NCI-H524 (cell line): Measurements from ENCODE around the gene PRICKLE3.
A peak's percentile ranks its signal among the peaks of the same experiment; 100 is the strongest.
"Not testable (repeated sequence)": the region's sequence is repeated elsewhere in the genome, so short reads cannot be mapped to it uniquely, and the experiment has no call there.

Experiments used
- DNase-seq, 2 experiments: peaks; one replicate each; lab custom pipeline; 2025; lab: John Stamatoyannopoulos, UW

PRICKLE3 gene

DNA sequence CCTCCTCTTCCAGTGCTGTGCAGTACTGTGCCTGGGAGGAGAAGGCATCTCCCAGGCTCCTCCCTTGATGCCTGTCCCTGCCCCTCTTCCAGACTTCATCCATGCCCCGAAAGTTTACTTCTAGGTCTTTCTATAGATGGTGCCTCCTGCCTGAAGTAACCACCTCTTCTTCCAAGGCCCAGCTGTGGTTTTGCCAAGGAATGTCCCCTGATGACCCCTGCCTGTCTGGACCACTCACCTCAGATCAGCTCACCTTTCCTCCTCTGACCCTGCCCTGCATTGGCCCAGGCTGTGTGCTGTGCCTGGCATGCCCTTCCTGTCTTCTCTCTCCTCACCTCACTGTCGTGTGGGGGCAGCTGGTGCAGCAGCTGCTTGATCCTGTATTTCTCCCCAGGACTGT, 6.8 kb downstream of the PRICKLE3 start:
- peak in 1 of 2 experiments; percentile 16 for DNase-seq

DNA sequence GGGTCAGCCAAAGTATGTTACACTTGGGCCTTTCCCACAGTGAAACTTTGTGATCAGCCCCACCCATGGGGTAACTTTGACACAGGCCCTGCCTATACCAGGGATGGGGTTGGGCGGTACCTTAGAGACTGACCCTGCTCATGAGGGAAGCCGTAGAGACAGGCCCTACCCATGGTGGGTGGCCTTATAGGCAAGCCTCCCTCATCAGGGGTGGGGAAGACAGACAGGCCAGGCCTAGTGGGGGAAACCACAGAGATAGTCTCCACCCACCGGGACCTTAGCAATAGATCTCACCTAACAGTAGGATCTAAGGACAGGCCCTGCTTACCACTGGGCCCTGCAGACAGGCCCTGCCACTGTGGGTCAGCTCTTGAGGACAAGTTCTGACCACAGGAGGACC, 7.6 kb downstream of the PRICKLE3 start:
- no peak for DNase-seq

DNA sequence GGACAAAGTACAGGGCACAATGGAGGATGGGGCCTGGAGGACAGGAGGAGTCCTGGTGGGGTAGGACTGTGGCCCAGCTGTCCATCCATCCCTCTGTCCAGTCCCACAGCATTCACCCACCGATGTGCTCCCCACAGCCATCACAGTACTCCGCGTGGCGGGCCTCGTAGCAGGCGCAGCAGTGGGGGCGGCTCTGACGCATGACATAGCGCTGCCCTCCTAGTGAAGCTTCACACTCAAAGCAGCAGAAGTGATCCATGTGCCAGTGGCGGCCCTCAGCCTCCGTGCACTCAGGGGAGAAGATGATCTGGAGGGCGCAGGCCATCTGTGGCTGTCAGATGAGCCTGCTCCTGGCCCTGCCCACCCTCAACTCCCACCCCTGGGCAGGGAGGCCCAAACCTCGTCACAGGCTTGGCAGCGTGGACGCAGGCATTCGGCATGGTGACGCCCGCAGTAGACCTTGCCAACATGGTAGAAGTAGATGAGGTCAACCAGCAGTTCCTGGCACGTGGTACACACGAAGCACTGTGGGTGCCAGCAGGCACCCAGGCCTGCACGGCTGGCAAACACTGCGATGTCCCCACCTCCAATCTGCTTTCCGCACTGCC, 8.2 kb downstream of the PRICKLE3 start:
- DNase-seq, result no peak

GRCh38 chrX:49177338-49177833, 8.8 kb downstream of the PRICKLE3 start:
- no peak for DNase-seq

DNA sequence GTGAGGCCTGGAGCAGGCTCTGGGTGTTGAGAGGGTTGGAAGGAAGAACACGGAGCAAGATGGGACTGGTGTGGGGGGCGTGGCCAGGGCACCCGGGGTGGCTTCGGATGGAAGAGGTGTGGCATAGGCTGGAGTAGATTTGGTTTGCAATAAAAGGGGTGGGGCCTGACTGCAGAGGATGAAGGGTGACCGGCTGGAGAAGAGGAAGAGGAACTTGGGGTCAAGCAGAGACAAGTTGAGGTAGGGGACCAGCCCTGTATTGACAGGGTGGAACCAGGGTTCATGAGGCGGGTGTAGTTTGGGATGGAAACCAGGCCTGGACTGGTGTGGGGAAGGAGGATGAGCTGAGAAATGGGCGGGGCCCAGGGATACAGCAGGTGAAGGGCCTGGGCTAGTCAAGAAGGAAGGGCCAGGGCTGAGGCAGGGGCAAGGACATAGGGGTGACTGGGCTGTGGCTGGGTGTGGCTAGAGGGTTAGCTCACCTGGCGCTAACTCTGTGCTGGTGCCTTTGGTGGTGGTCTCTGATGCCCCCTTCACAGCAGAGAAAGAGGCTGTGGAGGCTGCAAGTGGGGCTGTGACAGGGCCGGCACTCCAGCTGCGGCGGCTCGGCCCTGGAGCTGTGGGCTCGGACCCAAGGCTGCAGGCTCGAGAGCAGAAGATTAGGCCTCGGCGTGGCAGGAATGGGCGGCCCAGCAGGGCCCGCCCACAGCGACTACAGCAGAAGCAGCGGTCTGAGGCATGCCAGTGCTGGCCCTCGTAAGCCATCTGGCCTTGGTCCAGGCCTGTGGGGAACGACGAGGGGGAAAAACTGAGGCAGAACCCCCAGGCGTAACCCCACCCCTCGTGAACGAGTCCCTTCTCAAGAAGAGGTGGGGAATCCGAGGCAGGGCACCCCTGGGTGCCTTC, 9.5 kb downstream of the PRICKLE3 start:
- DNase-seq, result no peak

DNA sequence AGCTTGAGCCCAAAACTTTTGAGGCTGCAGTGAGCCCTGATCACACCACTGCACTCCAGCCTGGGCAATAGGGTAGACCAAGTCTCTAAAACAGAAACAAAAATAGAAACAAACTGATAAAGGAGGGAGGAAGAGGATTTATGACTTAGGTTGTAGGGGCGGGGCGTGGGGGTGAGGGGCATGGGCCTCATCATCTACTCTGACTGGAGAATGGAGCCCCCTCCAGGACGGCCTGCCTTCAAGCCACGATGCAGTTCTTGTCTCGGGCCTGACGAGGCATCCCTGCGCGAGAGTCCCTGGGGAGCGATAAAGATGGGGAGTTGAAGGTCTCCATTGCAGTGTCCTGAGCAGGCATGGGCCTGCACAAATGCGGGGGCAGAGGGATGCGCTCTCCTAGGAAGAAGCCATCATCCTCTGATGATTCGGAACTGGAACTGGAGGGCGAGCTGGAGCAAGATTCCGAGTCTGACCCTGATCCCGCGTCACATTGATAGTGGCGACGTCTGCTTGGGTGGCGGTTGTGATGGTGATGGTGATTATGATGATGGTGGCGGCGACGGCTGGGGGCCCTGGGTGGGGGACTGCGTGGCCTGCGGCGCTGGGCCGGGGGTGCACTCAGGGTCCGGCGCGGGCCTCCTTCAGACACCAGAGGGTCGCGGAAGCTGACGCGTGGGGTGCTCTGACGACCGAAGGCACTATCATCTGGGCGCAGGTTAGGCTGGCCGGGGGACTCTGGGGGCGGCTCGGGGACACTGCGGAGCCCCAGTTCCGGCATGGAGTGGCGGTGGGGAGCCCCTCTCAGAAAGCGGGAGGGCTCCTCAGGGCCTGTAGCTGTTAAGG, 10.5 kb downstream of the PRICKLE3 start:
- no peak for DNase-seq

DNA sequence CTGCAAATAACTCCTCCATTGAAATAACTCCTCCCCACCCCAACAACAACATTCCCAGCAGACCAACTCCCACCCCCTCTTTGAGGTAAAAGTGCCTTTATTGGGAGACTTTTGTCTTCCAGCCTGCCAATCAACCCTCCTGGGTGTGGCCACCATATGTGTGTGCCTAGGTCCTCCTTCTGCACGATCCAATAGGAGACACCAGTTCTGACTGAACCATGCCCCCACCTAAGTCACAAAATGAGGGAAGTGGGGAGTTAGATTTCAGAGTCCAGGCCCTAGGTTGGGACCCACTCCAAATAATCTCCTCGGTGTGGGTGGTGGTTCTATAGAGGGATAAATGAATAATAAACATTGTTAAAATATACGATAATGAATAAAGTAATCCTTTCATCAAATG, 11.4 kb downstream of the PRICKLE3 start:
- DNase-seq, result no peak

DNA sequence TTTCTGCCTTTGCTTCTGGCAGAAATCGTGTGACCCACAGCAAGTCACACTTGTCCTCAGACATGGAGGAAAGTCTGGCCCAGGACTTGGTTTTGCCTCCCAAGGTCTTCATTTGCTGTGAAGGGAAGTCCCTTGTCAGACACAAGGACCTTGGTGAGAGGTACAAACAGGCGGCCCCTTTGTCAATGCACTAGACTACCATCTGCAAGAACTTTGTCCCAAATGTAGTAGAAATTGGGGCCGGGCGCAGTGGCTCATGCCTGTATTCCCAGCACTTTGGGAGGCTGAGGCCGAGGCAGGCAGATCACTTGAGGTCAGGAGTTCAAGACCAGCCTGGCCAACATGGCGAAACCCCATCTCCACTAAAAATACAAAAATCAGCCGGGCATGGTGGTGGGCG, 12.6 kb downstream of the PRICKLE3 start:
- DNase-seq, result not testable (repeated sequence)

DNA sequence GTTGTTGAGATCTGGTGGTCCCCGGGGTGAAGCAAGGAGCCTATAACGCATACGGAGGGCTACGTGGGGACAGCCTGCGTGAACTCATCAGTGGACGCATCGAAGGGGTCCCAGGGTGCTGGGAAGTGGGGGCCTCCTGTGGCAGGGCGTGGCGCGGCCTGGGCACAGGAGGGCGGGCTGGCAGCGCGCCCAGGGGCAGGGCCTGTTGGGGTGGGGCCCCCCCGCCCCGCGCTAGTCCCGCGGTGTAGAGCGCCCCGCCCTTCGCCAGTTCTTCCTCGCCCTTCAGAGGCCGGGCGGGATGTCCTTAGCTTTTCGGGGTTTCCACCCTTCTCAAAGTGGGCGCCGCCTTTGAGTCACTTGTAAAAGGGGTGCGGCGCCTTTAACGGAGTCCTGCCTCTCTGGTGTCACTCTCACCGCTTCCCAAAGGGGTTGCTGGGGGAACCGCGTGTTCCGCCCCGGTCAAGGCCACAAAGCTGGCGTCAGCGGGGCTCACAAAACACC, 13.8 kb downstream of the PRICKLE3 start:
- peak; percentile 31 to 65 for DNase-seq

DNA sequence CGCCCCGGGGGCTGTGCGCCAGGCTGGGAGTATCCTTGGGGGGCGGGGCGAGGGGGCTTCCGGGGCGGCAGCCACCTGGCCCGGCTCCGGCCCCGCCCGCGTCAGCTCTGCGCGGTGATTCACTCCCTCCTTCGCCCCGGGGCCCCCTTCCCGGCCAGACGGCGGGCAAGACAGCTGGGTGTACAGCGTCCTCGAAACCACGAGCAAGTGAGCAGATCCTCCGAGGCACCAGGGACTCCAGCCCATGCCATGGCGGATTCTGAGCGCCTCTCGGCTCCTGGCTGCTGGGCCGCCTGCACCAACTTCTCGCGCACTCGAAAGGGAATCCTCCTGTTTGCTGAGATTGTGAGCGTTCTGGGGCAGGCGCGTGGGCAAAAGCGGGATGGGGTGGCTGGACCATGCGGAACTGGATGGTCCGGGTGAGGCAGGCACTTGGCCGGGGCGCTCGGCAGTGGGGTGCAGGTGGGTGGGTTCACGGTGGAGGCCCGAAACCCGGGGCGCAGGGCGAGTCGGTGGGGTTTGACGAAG, 14.4 kb downstream of the PRICKLE3 start, which contains the start of gene PLP2:
TSS of gene PLP2 (plus strand) at position 147 of the 528 bp plus-strand sequence. CDS start at position 250, 103 bp downstream.
- peak; percentile 59 to 68 for DNase-seq

- DNase-seq, result no peak
Measured at GRCh38 chrX:49167740-49168108, 18.4 kb downstream of the PRICKLE3 start.

GRCh38 chrX:49166914-49167739, 19.0 kb downstream of the PRICKLE3 start:
- no peak for DNase-seq

GRCh38 chrX:49165901-49166881, 20.0 kb downstream of the PRICKLE3 start:
- peak; percentile 82 to 89 for DNase-seq

DNA sequence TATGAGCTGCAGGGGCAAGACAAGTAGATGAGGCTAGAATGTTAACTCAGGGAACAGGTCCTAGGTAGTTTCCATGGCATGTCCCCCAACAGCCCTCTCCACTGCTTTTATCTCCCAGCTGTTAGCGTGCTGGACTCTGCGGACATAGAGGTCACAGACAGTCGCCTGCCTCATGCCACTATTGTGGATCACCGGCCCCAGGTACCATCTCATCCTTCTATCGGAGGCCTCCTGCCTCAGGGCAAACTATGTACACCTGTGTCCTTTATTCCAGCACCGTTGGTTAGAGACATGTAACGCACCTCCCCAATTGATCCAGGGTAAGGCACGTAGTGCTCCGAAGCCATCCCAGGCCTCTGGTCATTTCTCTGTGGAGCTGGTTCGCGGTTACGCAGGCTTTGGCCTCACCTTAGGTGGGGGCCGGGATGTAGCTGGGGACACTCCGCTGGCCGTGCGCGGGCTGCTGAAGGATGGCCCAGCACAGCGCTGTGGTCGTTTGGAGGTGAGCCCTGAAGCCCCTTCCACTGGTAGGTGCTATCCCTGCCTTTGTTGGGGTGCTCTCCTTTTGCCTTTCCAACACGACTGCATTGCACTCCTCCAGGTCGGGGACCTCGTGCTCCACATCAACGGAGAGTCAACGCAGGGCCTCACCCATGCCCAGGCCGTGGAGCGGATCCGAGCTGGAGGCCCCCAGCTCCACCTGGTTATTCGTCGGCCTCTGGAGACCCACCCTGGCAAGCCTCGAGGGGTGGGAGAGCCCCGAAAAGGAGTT, 21.4 kb downstream of the PRICKLE3 start:
- DNase-seq, result no peak

- DNase-seq, result peak; percentile 63 to 78
Measured at GRCh38 chrX:49163555-49164419, 22.4 kb downstream of the PRICKLE3 start.

DNA sequence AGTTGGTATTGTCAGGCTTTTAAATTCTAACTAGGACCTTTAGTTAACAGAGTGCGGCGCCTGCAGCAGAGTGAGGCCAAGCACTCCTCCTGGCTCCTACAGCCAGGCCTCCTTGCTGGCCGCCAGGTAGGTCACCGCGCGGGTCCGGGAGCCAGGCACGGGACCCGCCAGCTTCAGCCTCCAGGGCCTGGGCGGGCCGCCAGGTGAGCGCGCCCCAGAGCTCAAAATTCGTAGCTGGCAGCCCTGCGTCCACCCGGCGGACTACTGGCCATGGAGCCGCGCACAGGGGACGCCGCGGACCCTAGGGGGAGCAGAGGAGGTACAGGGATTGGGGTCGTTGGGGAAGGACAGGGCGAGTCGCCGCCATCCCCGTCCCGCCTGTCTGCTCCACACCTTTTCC, 23.6 kb downstream of the PRICKLE3 start, which contains the start of gene MAGIX:
TSS of gene MAGIX (plus strand) at position 139 of the 400 bp plus-strand sequence. CDS start at position 271, 132 bp downstream.
- DNase-seq, result no peak

- DNase-seq, result no peak
Measured at GRCh38 chrX:49161632-49162031, 24.5 kb downstream of the PRICKLE3 start.

- no peak for DNase-seq
Measured at GRCh38 chrX:49160908-49161307, 25.3 kb downstream of the PRICKLE3 start.
